ENCODE measurements around the gene SLC22A8. TPM values are rescaled to one million over a fixed set of nuclear protein-coding genes. Genes with fewer than 3 reads are reported as not detected.

Gene SLC22A8
- total and polyA plus RNA-seq, 2 donors (not counting 1 experiment from before 2014, with no cell fraction given) = not detected

GRCh38 chr11:62980133-62980760, 35.4 kb downstream of the SLC22A8 start:
- ChIA-PET CTCF (no interaction called here), POLR2A (no interaction called here)
- no peaks in the 10 kb centered on the region for H3K9me3 ChIP-seq (ENCODE audit: control extremely low read depth in 1 of 3, control insufficient read depth in 2 of 3, insufficient read depth in 1 of 3, low read length in 2 of 3)
- no peak for ATAC-seq (ENCODE audit: low read depth)
- no peak overlapping the region for H3K4me3 ChIP-seq (ENCODE audit: control extremely low read depth in 1 of 5, extremely low read depth in 1 of 5, insufficient read depth in 1 of 5, low read depth in 2 of 5, low read length in 4 of 5)
- H3K27me3 ChIP-seq (replicated peaks in 1 of 4; ENCODE audit: control extremely low read depth in 1 of 4, control insufficient read depth in 3 of 4, insufficient read depth in 4 of 4, low read length in 3 of 4) = no peaks in the 10 kb centered on the region
- no peaks in the 10 kb centered on the region for H3K36me3 ChIP-seq (replicated peaks in 1 of 2; ENCODE audit: control extremely low read depth in 1 of 2, control insufficient read depth in 1 of 2, extremely low read depth in 1 of 2, insufficient read depth in 2 of 2, low read length in 1 of 2)
- peaks cover 23% of the 10 kb centered on the region for H3K27me3 Mint-ChIP-seq
- H3K27ac Mint-ChIP-seq = no peak overlapping the region
- no peak overlapping the region for H3K27ac ChIP-seq (ENCODE audit: low read length in 2 of 2)
- H3K9ac ChIP-seq (ENCODE audit: low read length) = no peak overlapping the region
- H3K4me2 ChIP-seq (replicated peaks; ENCODE audit: low read depth, low read length, poor library complexity, severe bottlenecking) = no peak overlapping the region
- DNase-seq = no peak
- no peaks in the 10 kb centered on the region for H4K20me1 ChIP-seq (ENCODE audit: control insufficient read depth, insufficient read depth, low read length, poor library complexity, severe bottlenecking)
- H3K4me1 Mint-ChIP-seq = no peaks in the 10 kb centered on the region
- H3K4me1 ChIP-seq (ENCODE audit: control insufficient read depth in 2 of 2, insufficient read depth in 2 of 2, low read length in 2 of 2) = no peaks in the 10 kb centered on the region
- H2AFZ ChIP-seq (ENCODE audit: insufficient read depth, low read depth, low read length, poor library complexity, severe bottlenecking) = no peak overlapping the region
- no peak overlapping the region for H3K4me3 Mint-ChIP-seq
- intact Hi-C loops (cut with micrococcal nuclease) = no loop called here
- no peaks in the 10 kb centered on the region for H3K9me3 Mint-ChIP-seq (ENCODE audit: insufficient read depth)
- WGBS (ENCODE audit: insufficient coverage) = no CpG with 5 or more reads among the region's 1 CpG
- TF ChIP-seq, protein P1, sequence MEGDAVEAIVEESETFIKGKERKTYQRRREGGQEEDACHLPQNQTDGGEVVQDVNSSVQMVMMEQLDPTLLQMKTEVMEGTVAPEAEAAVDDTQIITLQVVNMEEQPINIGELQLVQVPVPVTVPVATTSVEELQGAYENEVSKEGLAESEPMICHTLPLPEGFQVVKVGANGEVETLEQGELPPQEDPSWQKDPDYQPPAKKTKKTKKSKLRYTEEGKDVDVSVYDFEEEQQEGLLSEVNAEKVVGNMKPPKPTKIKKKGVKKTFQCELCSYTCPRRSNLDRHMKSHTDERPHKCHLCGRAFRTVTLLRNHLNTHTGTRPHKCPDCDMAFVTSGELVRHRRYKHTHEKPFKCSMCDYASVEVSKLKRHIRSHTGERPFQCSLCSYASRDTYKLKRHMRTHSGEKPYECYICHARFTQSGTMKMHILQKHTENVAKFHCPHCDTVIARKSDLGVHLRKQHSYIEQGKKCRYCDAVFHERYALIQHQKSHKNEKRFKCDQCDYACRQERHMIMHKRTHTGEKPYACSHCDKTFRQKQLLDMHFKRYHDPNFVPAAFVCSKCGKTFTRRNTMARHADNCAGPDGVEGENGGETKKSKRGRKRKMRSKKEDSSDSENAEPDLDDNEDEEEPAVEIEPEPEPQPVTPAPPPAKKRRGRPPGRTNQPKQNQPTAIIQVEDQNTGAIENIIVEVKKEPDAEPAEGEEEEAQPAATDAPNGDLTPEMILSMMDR (IDR thresholded peaks at IDR 0.05) = no peak
- TF ChIP-seq EZH2 (IDR thresholded peaks at IDR 0.05; ENCODE audit: borderline replicate concordance, insufficient read depth, low read depth, low read length, poor library complexity, severe bottlenecking) = no peak
- H3K79me2 ChIP-seq (ENCODE audit: control insufficient read depth, insufficient read depth, low read length) = no peaks in the 10 kb centered on the region

GRCh38 chr11:62976109-62976508, 39.5 kb downstream of the SLC22A8 start:
- H3K27ac ChIP-seq (ENCODE audit: low read length in 2 of 2) = no peak overlapping the region
- H3K4me3 ChIP-seq (ENCODE audit: control extremely low read depth in 1 of 5, extremely low read depth in 1 of 5, insufficient read depth in 1 of 5, low read depth in 2 of 5, low read length in 4 of 5) = no peak overlapping the region
- H3K27me3 ChIP-seq (replicated peaks in 1 of 4; ENCODE audit: control extremely low read depth in 1 of 4, control insufficient read depth in 3 of 4, insufficient read depth in 4 of 4, low read length in 3 of 4) = peaks cover 0 to 3% (median 0%) of the 10 kb centered on the region in 4 experiments
- H2AFZ ChIP-seq (ENCODE audit: insufficient read depth, low read depth, low read length, poor library complexity, severe bottlenecking) = no peak overlapping the region
- DNase-seq (no peak), ATAC-seq (ENCODE audit: low read depth) (no peak)
- H4K20me1 ChIP-seq (ENCODE audit: control insufficient read depth, insufficient read depth, low read length, poor library complexity, severe bottlenecking) = no peaks in the 10 kb centered on the region
- H3K79me2 ChIP-seq (ENCODE audit: control insufficient read depth, insufficient read depth, low read length) = no peaks in the 10 kb centered on the region
- H3K9ac ChIP-seq (ENCODE audit: low read length) = no peak overlapping the region
- no peak for TF ChIP-seq EZH2 (IDR thresholded peaks at IDR 0.05; ENCODE audit: borderline replicate concordance, insufficient read depth, low read depth, low read length, poor library complexity, severe bottlenecking)
- TF ChIP-seq, protein P1 (IDR thresholded peaks at IDR 0.05) = no peak
- WGBS (ENCODE audit: insufficient coverage) = 100% methylated on average over 1 of the region's 5 CpGs
- intact Hi-C loops (cut with micrococcal nuclease) = no loop called here
- Mint-ChIP-seq H3K4me3 (no peak overlapping the region), H3K27ac (no peak overlapping the region), H3K27me3 (peaks cover 25% of the 10 kb centered on the region), H3K4me1 (no peaks in the 10 kb centered on the region), H3K9me3 (ENCODE audit: insufficient read depth) (no peaks in the 10 kb centered on the region)
- ChIA-PET CTCF (interaction anchor here (1.4 to 3.4 kb wide), 2 partner anchors 47 to 70 kb away, joined by 7 to 35 read pairs; no protein-coding TSS in a partner anchor), POLR2A (interaction anchor here (0.6 kb wide), 1 partner anchor 11 kb away, joined by 4 read pairs; no protein-coding TSS in a partner anchor)
- no peaks in the 10 kb centered on the region for H3K36me3 ChIP-seq (replicated peaks in 1 of 2; ENCODE audit: control extremely low read depth in 1 of 2, control insufficient read depth in 1 of 2, extremely low read depth in 1 of 2, insufficient read depth in 2 of 2, low read length in 1 of 2)
- H3K9me3 ChIP-seq (ENCODE audit: control extremely low read depth in 1 of 3, control insufficient read depth in 2 of 3, insufficient read depth in 1 of 3, low read length in 2 of 3) = no peaks in the 10 kb centered on the region
- no peak overlapping the region for H3K4me2 ChIP-seq (replicated peaks; ENCODE audit: low read depth, low read length, poor library complexity, severe bottlenecking)
- no peaks in the 10 kb centered on the region for H3K4me1 ChIP-seq (ENCODE audit: control insufficient read depth in 2 of 2, insufficient read depth in 2 of 2, low read length in 2 of 2)
